Putamen (tissue), 1 donor: Measurements from ENCODE around the gene TRPV5.
"Not testable (repeated sequence)": the region's sequence is repeated elsewhere in the genome, so short reads cannot be mapped to it uniquely, and the experiment has no call there.

Experiments used
- DNase-seq: peaks from one replicate; pipeline ENCODE4 v3.0.0-alpha.2; 2016; ENCODE audit warnings: low spot score

The TRPV5 gene

GRCh38 chr7:142933624-142934023, at the start of gene TRPV5:
Gene TRPV5, minus strand, starts transcription at chr7:142933746. Its CDS starts 287 bp downstream, at chr7:142933459.
- no peak for DNase-seq

GRCh38 chr7:142978402-142978801, 44.9 kb upstream of the TRPV5 start:
- DNase-seq, result not testable (repeated sequence)

- no peak for DNase-seq
Observed at GRCh38 chr7:142974626-142975025, 41.1 kb upstream of the TRPV5 start.

- no peak for DNase-seq
Observed at GRCh38 chr7:142969183-142969582, 35.6 kb upstream of the TRPV5 start.

- no peak for DNase-seq
Observed at GRCh38 chr7:142968229-142968628, 34.7 kb upstream of the TRPV5 start.

GRCh38 chr7:142964502-142965246, 31.1 kb upstream of the TRPV5 start:
- DNase-seq, result no peak

GRCh38 chr7:142963993-142964392, 30.4 kb upstream of the TRPV5 start:
- no peak for DNase-seq

GRCh38 chr7:142962991-142963390, 29.4 kb upstream of the TRPV5 start:
- DNase-seq, result no peak

- no peak for DNase-seq
Observed at GRCh38 chr7:142961973-142962926, 28.7 kb upstream of the TRPV5 start, which contains the start of gene KEL. Gene KEL, minus strand, starts transcription at chr7:142962363. Its CDS starts 157 bp downstream, at chr7:142962206.

GRCh38 chr7:142961595-142961972, 28.0 kb upstream of the TRPV5 start:
- no peak for DNase-seq

GRCh38 chr7:142960955-142961512, 27.5 kb upstream of the TRPV5 start:
- no peak for DNase-seq

GRCh38 chr7:142959202-142959601, 25.7 kb upstream of the TRPV5 start:
- DNase-seq, result no peak

GRCh38 chr7:142957723-142958122, 24.2 kb upstream of the TRPV5 start:
- no peak for DNase-seq

GRCh38 chr7:142956951-142957623, 23.5 kb upstream of the TRPV5 start:
- DNase-seq, result no peak

- no peak for DNase-seq
Observed at GRCh38 chr7:142954680-142955268, 21.2 kb upstream of the TRPV5 start.

GRCh38 chr7:142950235-142950634, 16.7 kb upstream of the TRPV5 start:
- no peak for DNase-seq

GRCh38 chr7:142948603-142949002, 15.1 kb upstream of the TRPV5 start:
- no peak for DNase-seq

GRCh38 chr7:142945001-142945400, 11.5 kb upstream of the TRPV5 start:
- no peak for DNase-seq

GRCh38 chr7:142943706-142944268, 10.2 kb upstream of the TRPV5 start:
- DNase-seq, result no peak

GRCh38 chr7:142942746-142943145, 9.2 kb upstream of the TRPV5 start:
- no peak for DNase-seq

GRCh38 chr7:142941541-142941940, 8.0 kb upstream of the TRPV5 start:
- DNase-seq, result no peak
